Mesothelial cell of epicardium (in vitro differentiated cells): ENCODE results near the gene TOR3A. TPM values are rescaled to one million over a fixed set of nuclear protein-coding genes. Genes with fewer than 3 reads are reported as not detected.
"Not testable (repeated sequence)": the region's sequence is repeated elsewhere in the genome, so short reads cannot be mapped to it uniquely, and the experiment has no call there.

Experiments used
- DNase-seq, 2 experiments: peaks; one replicate each; pipeline ENCODE4 v3.0.0; 2021; ENCODE audit warnings: low spot score in 2 of 2; ENCODE audit not compliant: unreplicated experiment in 2 of 2
- H3K27ac Mint-ChIP-seq: 2 replicates; pipeline ENCODE4 v1.8.0; 2021; ENCODE audit warnings: mixed read lengths
- H3K27me3 Mint-ChIP-seq: 2 replicates; pipeline ENCODE4 v1.8.0; 2021; ENCODE audit warnings: low read depth, mixed read lengths
- H3K36me3 Mint-ChIP-seq: 2 replicates; pipeline ENCODE4 v1.8.0; 2021; ENCODE audit warnings: mixed read lengths
- H3K4me1 Mint-ChIP-seq: 2 replicates; pipeline ENCODE4 v1.8.0; 2021; ENCODE audit warnings: mixed read lengths
- H3K4me3 Mint-ChIP-seq: 2 replicates; pipeline ENCODE4 v1.8.0; 2021; ENCODE audit warnings: mild to moderate bottlenecking, moderate library complexity, mixed read lengths
- H3K9me3 Mint-ChIP-seq: 2 replicates; pipeline ENCODE4 v1.8.0; 2021; ENCODE audit warnings: mixed read lengths
- total RNA-seq: library from RNA; stranded (reverse); gene quantifications from 3 replicates; pipeline ENCODE4 v1.2.1, GENCODE V29; 2021
- TF ChIP-seq, protein P1 (sequence below): fragments of 200-600 bp; sonication (generic); IDR thresholded peaks from one replicate; pipeline ENCODE4 v1.5.0; 2021; ENCODE audit warnings: antibody characterized with exemption; ENCODE audit not compliant: unreplicated experiment

The TOR3A gene
- total RNA-seq, 1 donor from 2014 or later: 16.5 TPM

DNA sequence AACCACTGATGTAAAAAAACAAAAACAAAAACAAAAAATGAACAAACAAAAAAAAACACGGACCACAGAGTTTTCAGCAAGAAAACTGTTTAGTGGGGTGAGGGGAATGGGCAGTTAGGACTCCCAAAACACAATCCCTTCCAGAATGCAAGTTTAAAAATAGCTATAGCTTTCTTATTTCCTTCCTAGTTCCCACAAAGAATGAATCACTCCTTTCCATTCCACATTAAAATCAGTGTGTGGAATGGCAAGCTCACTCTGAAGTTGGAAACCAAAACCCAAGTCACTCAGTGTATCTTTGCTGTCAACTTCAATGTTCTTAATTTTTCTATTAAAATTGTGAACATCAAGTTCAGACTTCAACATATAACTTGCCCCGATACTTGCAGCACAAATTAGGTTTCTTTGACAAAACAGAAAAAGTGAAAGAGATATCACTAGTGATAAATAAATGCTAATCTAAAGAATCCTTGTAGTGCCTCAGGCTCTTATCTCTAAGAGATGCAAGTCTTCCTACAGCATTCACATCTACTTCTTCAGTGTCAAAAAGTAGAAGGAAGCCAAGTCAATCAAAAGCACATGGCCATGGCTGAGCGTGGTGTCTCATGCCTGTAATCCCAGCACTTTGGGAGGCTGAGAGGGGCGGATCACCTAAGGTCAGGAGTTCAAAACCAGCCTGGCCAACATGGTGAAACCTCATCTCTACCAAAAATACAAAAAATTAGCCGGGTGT is 45.5 kb downstream of the TOR3A start:
- DNase-seq: no peak
- TF ChIP-seq, protein P1, sequence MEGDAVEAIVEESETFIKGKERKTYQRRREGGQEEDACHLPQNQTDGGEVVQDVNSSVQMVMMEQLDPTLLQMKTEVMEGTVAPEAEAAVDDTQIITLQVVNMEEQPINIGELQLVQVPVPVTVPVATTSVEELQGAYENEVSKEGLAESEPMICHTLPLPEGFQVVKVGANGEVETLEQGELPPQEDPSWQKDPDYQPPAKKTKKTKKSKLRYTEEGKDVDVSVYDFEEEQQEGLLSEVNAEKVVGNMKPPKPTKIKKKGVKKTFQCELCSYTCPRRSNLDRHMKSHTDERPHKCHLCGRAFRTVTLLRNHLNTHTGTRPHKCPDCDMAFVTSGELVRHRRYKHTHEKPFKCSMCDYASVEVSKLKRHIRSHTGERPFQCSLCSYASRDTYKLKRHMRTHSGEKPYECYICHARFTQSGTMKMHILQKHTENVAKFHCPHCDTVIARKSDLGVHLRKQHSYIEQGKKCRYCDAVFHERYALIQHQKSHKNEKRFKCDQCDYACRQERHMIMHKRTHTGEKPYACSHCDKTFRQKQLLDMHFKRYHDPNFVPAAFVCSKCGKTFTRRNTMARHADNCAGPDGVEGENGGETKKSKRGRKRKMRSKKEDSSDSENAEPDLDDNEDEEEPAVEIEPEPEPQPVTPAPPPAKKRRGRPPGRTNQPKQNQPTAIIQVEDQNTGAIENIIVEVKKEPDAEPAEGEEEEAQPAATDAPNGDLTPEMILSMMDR: no peak
- H3K27ac Mint-ChIP-seq: no peak overlapping the region
- no peaks in the 10 kb centered on the region for H3K9me3 Mint-ChIP-seq
- H3K36me3 Mint-ChIP-seq: peaks cover 9% of the 10 kb centered on the region
- H3K4me3 Mint-ChIP-seq: no peak overlapping the region
- H3K4me1 Mint-ChIP-seq: peaks cover 2% of the 10 kb centered on the region
- no peaks in the 10 kb centered on the region for H3K27me3 Mint-ChIP-seq

DNA sequence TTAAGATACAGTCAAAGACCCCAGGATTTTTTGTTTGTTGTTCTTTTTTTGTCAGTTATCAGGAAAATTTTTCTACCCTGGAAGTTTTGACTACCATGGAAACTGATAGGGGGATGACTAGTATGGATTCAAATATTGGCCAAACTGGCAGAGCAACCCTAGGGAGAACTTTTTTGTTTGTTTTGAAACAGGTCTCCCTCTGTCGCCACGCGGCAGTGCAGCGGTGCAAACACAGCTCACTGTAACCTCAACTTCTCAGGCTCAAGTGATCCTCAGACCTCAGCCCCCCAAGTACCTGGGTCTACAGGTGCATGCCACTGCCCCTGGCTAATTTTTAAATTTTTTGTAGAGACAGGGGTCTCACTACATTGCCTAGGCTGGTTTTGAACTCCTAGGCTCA is 46.6 kb downstream of the TOR3A start:
- Mint-ChIP-seq H3K4me3 (no peak overlapping the region), H3K27ac (no peak overlapping the region), H3K36me3 (peaks cover 11% of the 10 kb centered on the region), H3K4me1 (peaks cover 2% of the 10 kb centered on the region), H3K27me3 (no peaks in the 10 kb centered on the region), H3K9me3 (no peaks in the 10 kb centered on the region)
- TF ChIP-seq, protein P1: no peak
- no peak for DNase-seq

- no peak for DNase-seq
- Mint-ChIP-seq H3K36me3 (peaks cover 10% of the 10 kb centered on the region), H3K27ac (no peak overlapping the region), H3K4me1 (peaks cover 2% of the 10 kb centered on the region), H3K27me3 (no peaks in the 10 kb centered on the region), H3K9me3 (no peaks in the 10 kb centered on the region), H3K4me3 (no peak overlapping the region)
- TF ChIP-seq, protein P1: no peak
Measured at GRCh38 chr1:179129702-179130473, 48.0 kb downstream of the TOR3A start.

DNA sequence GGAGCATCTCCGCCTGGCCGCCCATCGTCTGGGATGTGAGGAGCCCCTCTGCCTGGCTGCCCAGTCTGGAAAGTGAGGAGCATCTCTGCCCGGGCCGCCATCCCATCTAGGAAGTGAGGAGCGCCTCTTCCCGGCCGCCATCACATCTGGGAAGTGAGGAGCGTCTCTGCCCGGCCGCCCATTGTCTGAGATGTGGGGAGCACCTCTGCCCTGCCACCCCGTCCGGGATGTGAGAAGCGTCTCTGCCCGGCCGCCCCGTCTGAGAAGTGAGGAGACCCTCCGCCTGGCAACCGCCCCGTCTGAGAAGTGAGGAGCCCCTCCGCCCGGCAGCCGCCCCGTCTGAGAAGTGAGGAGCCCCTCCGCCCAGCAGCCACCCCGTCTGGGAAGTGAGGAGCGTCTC is 53.3 kb downstream of the TOR3A start:
- H3K4me1 Mint-ChIP-seq, DNase-seq, H3K27ac Mint-ChIP-seq, H3K27me3 Mint-ChIP-seq, H3K4me3 Mint-ChIP-seq, H3K9me3 Mint-ChIP-seq: not testable (repeated sequence)
- H3K36me3 Mint-ChIP-seq: peaks cover 16% of the 10 kb centered on the region

GRCh38 chr1:179135707-179136106 is 53.8 kb downstream of the TOR3A start:
- DNase-seq, H3K4me1 Mint-ChIP-seq, H3K4me3 Mint-ChIP-seq, H3K27me3 Mint-ChIP-seq, H3K9me3 Mint-ChIP-seq, H3K27ac Mint-ChIP-seq: not testable (repeated sequence)
- H3K36me3 Mint-ChIP-seq: peaks cover 12% of the 10 kb centered on the region

- Mint-ChIP-seq H3K27me3 (no peaks in the 10 kb centered on the region), H3K4me3 (no peak overlapping the region), H3K9me3 (peaks cover 7% of the 10 kb centered on the region), H3K36me3 (peaks cover 12% of the 10 kb centered on the region), H3K27ac (no peak overlapping the region), H3K4me1 (peaks cover 8% of the 10 kb centered on the region)
- TF ChIP-seq, protein P1: no peak
- no peak for DNase-seq
Measured at GRCh38 chr1:179137617-179138255, 55.9 kb downstream of the TOR3A start.

- peaks cover 10% of the 10 kb centered on the region for H3K36me3 Mint-ChIP-seq
- H3K4me1 Mint-ChIP-seq: peaks cover 12% of the 10 kb centered on the region
- H3K27me3 Mint-ChIP-seq, H3K27ac Mint-ChIP-seq, H3K9me3 Mint-ChIP-seq, H3K4me3 Mint-ChIP-seq, DNase-seq: not testable (repeated sequence)
Measured at GRCh38 chr1:179138755-179139154, 56.9 kb downstream of the TOR3A start.
